SK-N-SH (cell line): ENCODE measurements around the gene FAP. TPM values are rescaled to one million over a fixed set of nuclear protein-coding genes. Genes with fewer than 3 reads are reported as not detected.

Experiments
- CTCF ChIA-PET: fragments of 300-600, 350-600 bp; formaldehyde crosslinking; extraction: SDS; loops from one replicate; lab custom pipeline; 2021; lab: Yijun Ruan, JAX
- POLR2A ChIA-PET: fragments of 350-600 bp; sonication (Branson Sonifier 250); formaldehyde crosslinking; extraction: SDS; loops from one replicate; lab custom pipeline; 2020; ENCODE audit warnings: antibody characterized with exemption, inconsistent platforms; lab: Yijun Ruan, JAX
- DNase-seq: peaks from one replicate; pipeline ENCODE4 v3.0.0; 2012
- H2AFZ ChIP-seq: fragments of 200-600 bp; sonication (generic); 2 replicates; pipeline ENCODE4 v1.8.1; 2016; ENCODE audit warnings: antibody characterized with exemption, mild to moderate bottlenecking, low read depth
- H3F3A ChIP-seq: fragments of 200-600 bp; sonication (generic); replicated peaks from 2 replicates; pipeline ENCODE3; 2016; ENCODE audit warnings: antibody characterized with exemption, mild to moderate bottlenecking; ENCODE audit not compliant: insufficient read depth
- H3K27ac ChIP-seq, 2 experiments: fragments of 200-500 bp in 1 of 2; fragments of 200-600 bp in 1 of 2; sonication (Bioruptor generic) in 1 of 2; sonication (generic), shearing (Covaris generic) in 1 of 2; 2 replicates each; pipeline versions ENCODE4 v1.5.1 to v1.6.1; 2014 to 2016; ENCODE audit warnings: low read depth in 2 of 2, inconsistent platforms in 1 of 2, low read length in 1 of 2, mild to moderate bottlenecking in 1 of 2, mixed read lengths in 1 of 2
- H3K27me3 ChIP-seq: fragments of 200-600 bp; sonication (generic), shearing (Covaris generic); 2 replicates; pipeline ENCODE4 v1.6.1; 2016; ENCODE audit warnings: mixed run types; ENCODE audit not compliant: insufficient read depth
- H3K36me3 ChIP-seq, 2 experiments: fragments of 200-500 bp in 1 of 2; fragments of 200-600 bp in 1 of 2; sonication (Bioruptor generic) in 1 of 2; sonication (generic) in 1 of 2; replicated peaks in 1 of 2; 2 replicates each; pipeline versions ENCODE3 to v1.5.1; 2014 to 2016; ENCODE audit warnings: low read length in 1 of 2, mild to moderate bottlenecking in 1 of 2; ENCODE audit not compliant: insufficient read depth in 2 of 2, control insufficient read depth in 1 of 2
- H3K4me1 ChIP-seq, 2 experiments: fragments of 200-500 bp in 1 of 2; fragments of 200-600 bp in 1 of 2; sonication (Bioruptor generic) in 1 of 2; sonication (generic), shearing (Covaris generic) in 1 of 2; 2 replicates each; pipeline versions ENCODE4 v1.5.1 to v1.6.1; 2014 to 2016; ENCODE audit warnings: low read depth in 1 of 2, low read length in 1 of 2, mixed run types in 1 of 2; ENCODE audit not compliant: insufficient read depth in 2 of 2, control insufficient read depth in 1 of 2
- H3K4me2 ChIP-seq: fragments of 200-600 bp; sonication (generic), shearing (Covaris generic); 2 replicates; pipeline ENCODE4 v1.6.1; 2017; ENCODE audit warnings: mixed run types
- H3K4me3 ChIP-seq, 2 experiments: fragments of 200-500 bp in 1 of 2; fragments of 200-600 bp in 1 of 2; sonication (Bioruptor generic) in 1 of 2; sonication (generic), shearing (Covaris generic) in 1 of 2; 2 replicates each; pipeline versions ENCODE4 v1.5.1 to v1.8.1; 2014 to 2016; ENCODE audit warnings: low read depth in 2 of 2, inconsistent platforms in 1 of 2, low read length in 1 of 2, mild to moderate bottlenecking in 1 of 2, mixed read lengths in 1 of 2, moderate library complexity in 1 of 2
- H3K79me2 ChIP-seq: fragments of 200-600 bp; sonication (generic); 2 replicates; pipeline ENCODE4 v1.8.1; 2017; ENCODE audit warnings: mild to moderate bottlenecking; ENCODE audit not compliant: insufficient read depth
- H3K9ac ChIP-seq: fragments of 200-600 bp; sonication (generic); 2 replicates; pipeline ENCODE4 v1.6.1; 2017; ENCODE audit warnings: mixed run types
- H3K9me2 ChIP-seq: fragments of 200-600 bp; sonication (generic); 2 replicates; pipeline ENCODE4 v1.6.1; 2017; ENCODE audit warnings: mixed run types
- H3K9me3 ChIP-seq: fragments of 200-600 bp; sonication (generic); 2 replicates; pipeline ENCODE4 v1.6.1; 2017; ENCODE audit warnings: mixed run types, mild to moderate bottlenecking, moderate library complexity
- H4K20me1 ChIP-seq: fragments of 200-600 bp; sonication (generic); 2 replicates; pipeline ENCODE4 v1.6.1; 2017; ENCODE audit warnings: mild to moderate bottlenecking, mixed run types; ENCODE audit not compliant: insufficient read depth
- CHD2 ChIP-seq: fragments of 150-350 bp; IDR thresholded peaks from 2 replicates; pipeline ENCODE4 v1.6.1; 2018; ENCODE audit warnings: low read length; ENCODE audit not compliant: partially characterized antibody
- EZH2phosphoT487 ChIP-seq: fragments of 200-600 bp; sonication (generic); IDR thresholded peaks from 2 replicates; pipeline ENCODE4 v1.6.1; 2017; ENCODE audit warnings: low read depth, mixed run types, mild to moderate bottlenecking, antibody characterized with exemption, moderate library complexity, borderline replicate concordance
- FOSL2 ChIP-seq: IDR thresholded peaks from 2 replicates; pipeline ENCODE4 v1.4.0; 2012; ENCODE audit warnings: low read depth, mild to moderate bottlenecking, moderate library complexity, borderline replicate concordance
- FOXJ3 ChIP-seq: sonication (generic); formaldehyde crosslinking; IDR thresholded peaks from 2 replicates; pipeline ENCODE4 v1.5.1; 2020; ENCODE audit warnings: mild to moderate bottlenecking, missing genetic modification reagents
- FOXM1 ChIP-seq: IDR thresholded peaks from 2 replicates; pipeline ENCODE4 v1.4.0; 2012; ENCODE audit warnings: low read depth, mild to moderate bottlenecking
- GABPA ChIP-seq: IDR thresholded peaks from 2 replicates; pipeline ENCODE4 v1.4.0; 2012; ENCODE audit warnings: low read depth, mild to moderate bottlenecking
- GATA2 ChIP-seq: sonication (generic); formaldehyde crosslinking; IDR thresholded peaks from 2 replicates; pipeline ENCODE4 v1.5.0; 2020; ENCODE audit warnings: mild to moderate bottlenecking, missing genetic modification reagents
- JUND ChIP-seq: IDR thresholded peaks from 2 replicates; pipeline ENCODE4 v1.4.0; 2012
- MEF2A ChIP-seq: IDR thresholded peaks from 2 replicates; pipeline ENCODE4 v1.4.0; 2012; ENCODE audit warnings: low read depth, borderline replicate concordance
- MXI1 ChIP-seq: IDR thresholded peaks from 2 replicates; pipeline ENCODE4 v1.6.1; 2012; ENCODE audit warnings: mild to moderate bottlenecking, low read depth, low read length, improper control_type of control experiment
- RAD21 ChIP-seq: IDR thresholded peaks from 2 replicates; pipeline ENCODE4 v1.6.1; 2012; ENCODE audit warnings: mild to moderate bottlenecking, low read length
- RFX5 ChIP-seq: IDR thresholded peaks from 2 replicates; pipeline ENCODE4 v1.6.1; 2012; ENCODE audit warnings: mild to moderate bottlenecking, improper control_type of control experiment, low read length
- RXRA ChIP-seq: IDR thresholded peaks from 2 replicates; pipeline ENCODE4 v1.4.0; 2012; ENCODE audit warnings: low read depth, mild to moderate bottlenecking, borderline replicate concordance
- SMC3 ChIP-seq: IDR thresholded peaks from 2 replicates; pipeline ENCODE4 v1.6.1; 2012; ENCODE audit warnings: low read depth, low read length, improper control_type of control experiment
- TAF1 ChIP-seq: IDR thresholded peaks from 2 replicates; pipeline ENCODE4 v1.6.1; 2012; ENCODE audit warnings: low read depth, mild to moderate bottlenecking, low read length, moderate library complexity, borderline replicate concordance
- TCF12 ChIP-seq: IDR thresholded peaks from 2 replicates; pipeline ENCODE4 v1.4.0; 2012
- YY1 ChIP-seq: IDR thresholded peaks from 2 replicates; pipeline ENCODE4 v1.4.0; 2012; ENCODE audit warnings: low read depth, mild to moderate bottlenecking
- WGBS: methylation state at CpG from one replicate; pipeline ENCODE4 v1.1.6; 2017; ENCODE audit warnings: low lambda C conversion rate; 5-methylcytosine and 5-hydroxymethylcytosine counted together
- polyA plus RNA-seq, 3 experiments: library from polyadenylated mRNA; depleted of rRNA; stranded (reverse); fragments of >200 nt; gene quantifications; 2 replicates each; pipeline ENCODE4 v1.2.3, GENCODE V29; 2012
- TF ChIP-seq, protein P1 (sequence below): IDR thresholded peaks from 2 replicates; pipeline ENCODE4; 2012
- TF ChIP-seq, protein P2 (sequence below): IDR thresholded peaks from 2 replicates; pipeline ENCODE4 v1.4.0; 2012; ENCODE audit warnings: low read depth, borderline replicate concordance
- TF ChIP-seq, protein P3 (sequence below): fragments of 200-600 bp; sonication (generic); IDR thresholded peaks from 2 replicates; pipeline ENCODE4 v1.6.1; 2017; ENCODE audit warnings: antibody characterized with exemption, mild to moderate bottlenecking, moderate library complexity

FAP gene
- polyA plus RNA-seq, 1 of the 3 experiments (the other 2 are of a cell fraction): 36.9 TPM

DNA sequence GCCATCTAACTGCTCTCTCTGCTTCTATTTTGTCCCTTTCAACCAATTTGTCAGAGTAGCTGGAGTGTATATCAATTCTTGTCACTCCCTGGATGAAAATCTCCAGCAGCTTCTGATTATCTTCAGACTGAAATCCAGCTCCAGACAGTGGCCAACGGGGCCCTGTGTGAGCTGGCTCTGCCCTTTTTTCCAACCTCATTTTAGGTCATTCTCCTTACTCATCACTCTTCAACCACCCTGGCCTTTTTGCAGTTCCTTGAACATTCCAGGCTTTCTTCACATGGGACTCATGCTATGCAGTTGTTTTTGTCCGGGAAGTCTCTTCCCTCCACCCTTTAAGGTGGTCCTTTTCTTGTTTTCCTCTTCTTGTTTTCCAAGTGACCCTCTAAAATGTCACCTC is 15.4 kb upstream of the FAP start:
- CTCF ChIA-PET: no interaction called here

DNA sequence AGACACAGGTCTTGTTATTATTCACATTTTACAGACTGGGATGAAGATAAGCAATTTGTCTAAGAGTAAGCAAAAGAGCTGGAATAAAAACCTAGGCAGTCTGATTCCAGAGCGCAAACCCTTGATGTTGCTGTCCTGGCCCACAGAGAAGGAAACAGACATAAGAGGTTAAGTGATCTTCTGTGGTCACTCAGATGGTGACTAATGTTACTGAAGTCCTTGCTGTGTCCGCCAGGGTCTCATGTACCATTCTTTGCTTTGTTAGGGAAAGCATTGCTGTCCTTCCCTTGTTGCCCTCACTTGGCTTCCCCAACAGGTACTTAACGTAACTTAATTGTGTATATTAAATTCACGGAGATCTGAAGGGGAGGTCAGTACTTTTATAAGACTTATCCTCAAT is 14.9 kb upstream of the FAP start:
- no peak overlapping the region for H3K4me2 ChIP-seq
- H3K4me3 ChIP-seq: no peak overlapping the region

More for the DNA sequence above, 15.4 kb upstream of the FAP start:
- TF ChIP-seq RAD21 (no peak), RFX5 (no peak)
- TF ChIP-seq, protein P1, sequence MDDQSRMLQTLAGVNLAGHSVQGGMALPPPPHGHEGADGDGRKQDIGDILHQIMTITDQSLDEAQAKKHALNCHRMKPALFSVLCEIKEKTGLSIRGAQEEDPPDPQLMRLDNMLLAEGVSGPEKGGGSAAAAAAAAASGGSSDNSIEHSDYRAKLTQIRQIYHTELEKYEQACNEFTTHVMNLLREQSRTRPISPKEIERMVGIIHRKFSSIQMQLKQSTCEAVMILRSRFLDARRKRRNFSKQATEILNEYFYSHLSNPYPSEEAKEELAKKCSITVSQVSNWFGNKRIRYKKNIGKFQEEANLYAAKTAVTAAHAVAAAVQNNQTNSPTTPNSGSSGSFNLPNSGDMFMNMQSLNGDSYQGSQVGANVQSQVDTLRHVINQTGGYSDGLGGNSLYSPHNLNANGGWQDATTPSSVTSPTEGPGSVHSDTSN: no peak
- Histone ChIP-seq H2AFZ (no peak overlapping the region; the same call in 1 of the 2 replicates), H3K79me2 (no peaks in the 10 kb centered on the region), H3K4me3 (no peak overlapping the region), H3K9ac (no peak overlapping the region), H3K9me2 (no peaks in the 10 kb centered on the region), H3K27ac (peak overlapping the region in 1 of 2 experiments; percentile 25; a peak in 1 of 4 replicates), H3F3A (peaks cover 35% of the 10 kb centered on the region), H4K20me1 (no peaks in the 10 kb centered on the region), H3K4me1 (peaks cover 0 to 19% of the 10 kb centered on the region in 2 experiments; a peak in 3 of 4 replicates), H3K9me3 (no peaks in the 10 kb centered on the region), H3K4me2 (no peak overlapping the region), H3K36me3 (no peaks in the 10 kb centered on the region), H3K27me3 (no peaks in the 10 kb centered on the region)
- no peak for DNase-seq
- POLR2A ChIA-PET: no interaction called here
- 50% methylated on average over 2 of the region's 2 CpGs for WGBS

More for the DNA sequence above, 14.9 kb upstream of the FAP start:
- TF ChIP-seq, protein P2, sequence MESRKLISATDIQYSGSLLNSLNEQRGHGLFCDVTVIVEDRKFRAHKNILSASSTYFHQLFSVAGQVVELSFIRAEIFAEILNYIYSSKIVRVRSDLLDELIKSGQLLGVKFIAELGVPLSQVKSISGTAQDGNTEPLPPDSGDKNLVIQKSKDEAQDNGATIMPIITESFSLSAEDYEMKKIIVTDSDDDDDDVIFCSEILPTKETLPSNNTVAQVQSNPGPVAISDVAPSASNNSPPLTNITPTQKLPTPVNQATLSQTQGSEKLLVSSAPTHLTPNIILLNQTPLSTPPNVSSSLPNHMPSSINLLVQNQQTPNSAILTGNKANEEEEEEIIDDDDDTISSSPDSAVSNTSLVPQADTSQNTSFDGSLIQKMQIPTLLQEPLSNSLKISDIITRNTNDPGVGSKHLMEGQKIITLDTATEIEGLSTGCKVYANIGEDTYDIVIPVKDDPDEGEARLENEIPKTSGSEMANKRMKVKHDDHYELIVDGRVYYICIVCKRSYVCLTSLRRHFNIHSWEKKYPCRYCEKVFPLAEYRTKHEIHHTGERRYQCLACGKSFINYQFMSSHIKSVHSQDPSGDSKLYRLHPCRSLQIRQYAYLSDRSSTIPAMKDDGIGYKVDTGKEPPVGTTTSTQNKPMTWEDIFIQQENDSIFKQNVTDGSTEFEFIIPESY: no peak
- TF ChIP-seq FOXM1: no peak
- TF ChIP-seq EZH2phosphoT487: no peak
- TF ChIP-seq JUND: no peak
- TF ChIP-seq TAF1: no peak
- TF ChIP-seq TCF12: no peak
- TF ChIP-seq SMC3: no peak
- no peak for TF ChIP-seq FOXJ3 (CRISPR knock-in tag)
- TF ChIP-seq RXRA: no peak
- TF ChIP-seq, protein P1: no peak
- no peak for TF ChIP-seq GABPA
- TF ChIP-seq MEF2A: no peak
- TF ChIP-seq GATA2 (CRISPR knock-in tag): no peak
- no peak for TF ChIP-seq YY1
- TF ChIP-seq, protein P3, sequence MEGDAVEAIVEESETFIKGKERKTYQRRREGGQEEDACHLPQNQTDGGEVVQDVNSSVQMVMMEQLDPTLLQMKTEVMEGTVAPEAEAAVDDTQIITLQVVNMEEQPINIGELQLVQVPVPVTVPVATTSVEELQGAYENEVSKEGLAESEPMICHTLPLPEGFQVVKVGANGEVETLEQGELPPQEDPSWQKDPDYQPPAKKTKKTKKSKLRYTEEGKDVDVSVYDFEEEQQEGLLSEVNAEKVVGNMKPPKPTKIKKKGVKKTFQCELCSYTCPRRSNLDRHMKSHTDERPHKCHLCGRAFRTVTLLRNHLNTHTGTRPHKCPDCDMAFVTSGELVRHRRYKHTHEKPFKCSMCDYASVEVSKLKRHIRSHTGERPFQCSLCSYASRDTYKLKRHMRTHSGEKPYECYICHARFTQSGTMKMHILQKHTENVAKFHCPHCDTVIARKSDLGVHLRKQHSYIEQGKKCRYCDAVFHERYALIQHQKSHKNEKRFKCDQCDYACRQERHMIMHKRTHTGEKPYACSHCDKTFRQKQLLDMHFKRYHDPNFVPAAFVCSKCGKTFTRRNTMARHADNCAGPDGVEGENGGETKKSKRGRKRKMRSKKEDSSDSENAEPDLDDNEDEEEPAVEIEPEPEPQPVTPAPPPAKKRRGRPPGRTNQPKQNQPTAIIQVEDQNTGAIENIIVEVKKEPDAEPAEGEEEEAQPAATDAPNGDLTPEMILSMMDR: no peak
- no peak for TF ChIP-seq FOSL2
- TF ChIP-seq CHD2: no peak
- TF ChIP-seq MXI1: no peak
- TF ChIP-seq, all 33 proteins: peak for 0
- H3K4me1 ChIP-seq: peaks cover 0 to 19% of the 10 kb centered on the region in 2 experiments; a peak in 3 of 4 replicates
- 0 out of 4 replicates have a peak overlapping the region, but pooled peaks of 1 of the 2 experiments have one; percentile 25 for H3K27ac ChIP-seq
- H3K9me2 ChIP-seq: no peaks in the 10 kb centered on the region
- DNase-seq: no peak
- H4K20me1 ChIP-seq: no peaks in the 10 kb centered on the region
- H3K9ac ChIP-seq: no peak overlapping the region
- peaks cover 35% of the 10 kb centered on the region for H3F3A ChIP-seq
- no peak overlapping the region for H2AFZ ChIP-seq
- H3K79me2 ChIP-seq: no peaks in the 10 kb centered on the region
- 72% methylated on average over 4 of the region's 4 CpGs for WGBS
- H3K9me3 ChIP-seq: no peaks in the 10 kb centered on the region
- ChIA-PET CTCF (interaction anchor here (1.1 kb wide), 1 partner anchor 37 kb away, joined by 3 read pairs; no protein-coding TSS in a partner anchor), POLR2A (no interaction called here)
- no peaks in the 10 kb centered on the region for H3K36me3 ChIP-seq
- H3K27me3 ChIP-seq: no peaks in the 10 kb centered on the region
